ENCODE data around the gene ANKRD44.

- TF ChIP-seq CTCF (IDR thresholded peaks at IDR 0.05), result no peak
- no peak for TF ChIP-seq ZFX (IDR thresholded peaks at IDR 0.05; ENCODE audit: borderline replicate concordance)
Observed at GRCh38 chr2:197069958-197070357, 240.6 kb downstream of the ANKRD44 start.

Data from 22Rv1 (cell line).